ENCODE data around the gene LRFN2. TPM values are rescaled to one million over a fixed set of nuclear protein-coding genes. Genes with fewer than 3 reads are reported as not detected.

The LRFN2 gene
- total RNA-seq, 2 donors from 2014 or later, result 0.62 TPM; not detected in 1

DNA sequence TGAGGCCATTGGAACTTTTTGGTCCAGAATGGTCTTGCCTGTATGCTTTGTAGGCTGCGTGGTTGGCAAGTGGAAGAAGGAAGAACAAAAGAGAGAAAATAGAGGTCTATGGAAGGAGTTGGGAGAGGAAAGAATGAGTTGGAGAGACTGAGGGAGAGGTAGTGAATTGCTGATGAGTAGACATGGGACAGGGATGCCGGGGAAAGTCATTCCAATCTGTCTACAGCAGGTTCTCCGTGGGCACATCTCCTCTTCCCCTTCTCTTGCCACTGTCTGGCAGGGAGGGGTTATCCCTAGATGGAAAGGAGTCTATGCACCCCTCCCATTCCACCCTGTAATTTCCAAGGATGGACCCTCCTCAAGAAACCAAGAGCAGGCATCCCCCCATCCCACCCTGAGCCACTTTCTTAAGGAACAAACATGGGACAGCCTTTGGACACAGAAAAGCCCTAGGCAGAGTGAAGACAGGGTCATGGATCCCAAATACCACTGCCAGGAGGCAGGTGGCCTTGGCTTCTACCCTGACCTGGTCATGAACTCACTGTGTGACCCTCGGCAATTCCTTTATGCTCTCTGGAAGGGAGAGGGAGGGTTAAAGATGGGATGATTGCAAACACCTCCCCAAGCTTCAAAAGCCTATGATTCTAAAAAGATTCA is 196.9 kb downstream of the LRFN2 start:
- H3K4me3 ChIP-seq, result no peak overlapping the region
- H3K4me1 ChIP-seq (replicated peaks), result no peaks in the 10 kb centered on the region
- WGBS, result 90% methylated on average over 4 of the region's 4 CpGs
- H3K36me3 ChIP-seq, result no peaks in the 10 kb centered on the region
- H3K9me3 ChIP-seq, result no peaks in the 10 kb centered on the region
- intact Hi-C loops (cut with DNase I), result no loop called here
- no peak for DNase-seq (ENCODE audit: low spot score)
- no peaks in the 10 kb centered on the region for H3K27me3 ChIP-seq (replicated peaks; ENCODE audit: insufficient read depth)
- H3K27ac ChIP-seq, result no peak overlapping the region
- TF ChIP-seq, protein P1, sequence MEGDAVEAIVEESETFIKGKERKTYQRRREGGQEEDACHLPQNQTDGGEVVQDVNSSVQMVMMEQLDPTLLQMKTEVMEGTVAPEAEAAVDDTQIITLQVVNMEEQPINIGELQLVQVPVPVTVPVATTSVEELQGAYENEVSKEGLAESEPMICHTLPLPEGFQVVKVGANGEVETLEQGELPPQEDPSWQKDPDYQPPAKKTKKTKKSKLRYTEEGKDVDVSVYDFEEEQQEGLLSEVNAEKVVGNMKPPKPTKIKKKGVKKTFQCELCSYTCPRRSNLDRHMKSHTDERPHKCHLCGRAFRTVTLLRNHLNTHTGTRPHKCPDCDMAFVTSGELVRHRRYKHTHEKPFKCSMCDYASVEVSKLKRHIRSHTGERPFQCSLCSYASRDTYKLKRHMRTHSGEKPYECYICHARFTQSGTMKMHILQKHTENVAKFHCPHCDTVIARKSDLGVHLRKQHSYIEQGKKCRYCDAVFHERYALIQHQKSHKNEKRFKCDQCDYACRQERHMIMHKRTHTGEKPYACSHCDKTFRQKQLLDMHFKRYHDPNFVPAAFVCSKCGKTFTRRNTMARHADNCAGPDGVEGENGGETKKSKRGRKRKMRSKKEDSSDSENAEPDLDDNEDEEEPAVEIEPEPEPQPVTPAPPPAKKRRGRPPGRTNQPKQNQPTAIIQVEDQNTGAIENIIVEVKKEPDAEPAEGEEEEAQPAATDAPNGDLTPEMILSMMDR (IDR thresholded peaks at IDR 0.05), result no peak
- TF ChIP-seq POLR2AphosphoS5 (IDR thresholded peaks at IDR 0.05) (no peak), POLR2A (IDR thresholded peaks at IDR 0.05) (no peak)

DNA sequence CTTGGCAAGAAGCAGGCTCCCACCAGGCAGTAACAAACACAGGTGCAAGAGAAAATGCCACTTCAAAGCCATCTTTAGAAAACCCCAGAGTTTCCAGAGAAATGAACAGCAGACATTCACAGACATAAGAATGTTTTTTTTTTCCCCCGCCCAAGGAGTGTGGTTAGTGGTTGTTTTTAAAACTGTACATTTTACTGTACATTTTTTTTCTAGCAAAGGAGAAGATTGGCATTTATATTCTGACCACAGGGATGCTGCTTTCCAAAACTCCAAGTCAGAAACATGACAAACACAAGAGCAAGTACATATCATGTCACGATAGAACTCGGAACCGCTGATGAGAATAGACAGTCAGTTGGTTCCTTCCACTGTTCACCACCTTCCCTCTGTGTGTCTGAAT is 197.9 kb downstream of the LRFN2 start:
- intact Hi-C loops (cut with DNase I), result loop anchor here (10.0 kb wide), 1 partner anchor 534 kb away; no protein-coding TSS in a partner anchor
- H3K9me3 ChIP-seq, result no peaks in the 10 kb centered on the region
- DNase-seq (ENCODE audit: low spot score), result no peak
- H3K4me3 ChIP-seq, result no peak overlapping the region
- 71% methylated on average over 4 of the region's 4 CpGs for WGBS
- TF ChIP-seq, protein P1 (IDR thresholded peaks at IDR 0.05), result no peak
- TF ChIP-seq POLR2A (IDR thresholded peaks at IDR 0.05) (no peak), POLR2AphosphoS5 (IDR thresholded peaks at IDR 0.05) (no peak)
- no peaks in the 10 kb centered on the region for H3K4me1 ChIP-seq (replicated peaks)
- H3K36me3 ChIP-seq, result no peaks in the 10 kb centered on the region
- H3K27me3 ChIP-seq (replicated peaks; ENCODE audit: insufficient read depth), result no peaks in the 10 kb centered on the region
- H3K27ac ChIP-seq, result no peak overlapping the region

DNA sequence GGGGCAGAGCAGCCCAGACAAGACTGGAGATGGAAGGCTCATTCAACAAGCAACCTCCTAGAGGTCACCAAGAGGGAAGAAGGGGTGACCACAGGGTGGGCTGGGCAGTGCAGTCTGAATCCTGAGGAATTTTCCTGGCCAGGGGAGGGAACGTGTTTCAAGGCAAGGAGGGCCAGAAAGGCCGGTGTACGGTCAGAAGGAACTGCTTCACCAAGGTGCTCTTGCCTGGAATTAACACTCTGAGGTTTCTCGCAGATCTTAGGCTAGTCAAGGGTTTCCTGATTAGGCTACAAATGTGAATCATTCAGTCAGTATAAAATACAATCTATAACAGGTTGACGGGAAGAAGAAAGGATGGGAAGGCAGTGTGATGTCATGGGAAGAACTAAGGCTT is 199.3 kb downstream of the LRFN2 start:
- no peaks in the 10 kb centered on the region for H3K4me1 ChIP-seq (replicated peaks)
- no peaks in the 10 kb centered on the region for H3K36me3 ChIP-seq
- 92% methylated on average over 5 of the region's 5 CpGs for WGBS
- intact Hi-C loops (cut with DNase I), result loop anchor here (10.0 kb wide), 1 partner anchor 533 kb away; no protein-coding TSS in a partner anchor
- no peak overlapping the region for H3K27ac ChIP-seq
- DNase-seq (ENCODE audit: low spot score), result no peak
- no peaks in the 10 kb centered on the region for H3K9me3 ChIP-seq
- H3K27me3 ChIP-seq (replicated peaks; ENCODE audit: insufficient read depth), result no peaks in the 10 kb centered on the region
- no peak for TF ChIP-seq POLR2AphosphoS5 (IDR thresholded peaks at IDR 0.05)
- TF ChIP-seq, protein P1 (IDR thresholded peaks at IDR 0.05), result no peak
- no peak for TF ChIP-seq POLR2A (IDR thresholded peaks at IDR 0.05)
- H3K4me3 ChIP-seq, result no peak overlapping the region

DNA sequence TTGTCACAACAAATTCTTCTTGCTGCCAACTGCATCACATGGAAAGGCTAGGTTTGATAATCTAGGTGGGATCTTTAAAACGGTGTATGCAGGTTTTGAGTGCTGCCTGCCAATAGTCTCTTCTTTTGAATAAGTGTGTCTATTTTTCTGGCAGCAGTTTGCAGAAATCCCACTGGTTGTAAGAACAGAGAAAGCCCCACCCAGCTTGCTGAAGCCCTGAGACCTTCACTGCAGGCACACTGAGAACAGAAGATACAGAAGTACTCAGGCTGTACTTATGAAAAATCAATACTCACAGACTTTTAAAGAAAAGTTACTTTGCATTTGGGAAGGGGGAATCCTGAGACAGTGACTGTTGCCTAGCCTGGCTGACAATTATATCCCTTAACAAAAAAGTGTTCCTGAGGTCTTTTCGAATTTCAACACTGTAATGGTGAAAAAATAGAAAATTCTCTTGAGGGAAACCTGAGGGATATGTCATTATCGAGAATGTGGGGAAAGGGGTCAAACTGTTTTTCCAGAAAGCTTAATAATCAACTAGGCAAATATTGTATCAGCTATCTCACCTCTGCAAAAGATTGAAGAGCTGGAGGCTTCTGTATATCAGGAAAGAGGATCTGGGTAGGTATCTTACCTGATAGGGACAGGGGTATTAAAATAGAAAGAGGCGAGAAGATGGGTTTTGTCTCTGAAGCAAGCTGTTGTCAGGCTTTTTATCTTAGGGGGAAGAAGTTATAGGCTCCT is 199.9 kb downstream of the LRFN2 start:
- H3K9me3 ChIP-seq, result no peaks in the 10 kb centered on the region
- H3K27ac ChIP-seq, result no peak overlapping the region
- H3K27me3 ChIP-seq (replicated peaks; ENCODE audit: insufficient read depth), result no peaks in the 10 kb centered on the region
- H3K4me1 ChIP-seq (replicated peaks), result no peaks in the 10 kb centered on the region
- TF ChIP-seq POLR2A (IDR thresholded peaks at IDR 0.05) (no peak), POLR2AphosphoS5 (IDR thresholded peaks at IDR 0.05) (no peak)
- TF ChIP-seq, protein P1 (IDR thresholded peaks at IDR 0.05), result no peak
- 74% methylated on average over 4 of the region's 4 CpGs for WGBS
- no peak for DNase-seq (ENCODE audit: low spot score)
- H3K4me3 ChIP-seq, result no peak overlapping the region
- intact Hi-C loops (cut with DNase I), result loop anchor here (10.0 kb wide), 1 partner anchor 532 kb away; no protein-coding TSS in a partner anchor
- no peaks in the 10 kb centered on the region for H3K36me3 ChIP-seq

All from prostate gland (tissue), 2 donors.